Trophoblast cell (in vitro differentiated cells and primary cell): Measurements from ENCODE around the gene UBQLN1.
A peak's percentile ranks its signal among the peaks of the same experiment; 100 is the strongest.

Source experiments
- DNase-seq, 2 donors: peaks; one replicate each; pipeline ENCODE4 v3.0.0-alpha.2; 2016
- H2AFZ ChIP-seq: 2 replicates; pipeline ENCODE4 v1.6.1; 2013; ENCODE audit warnings: low read length, moderate library complexity, mild to moderate bottlenecking; ENCODE audit not compliant: insufficient read depth, poor library complexity
- H2AK5ac ChIP-seq: 2 replicates; pipeline ENCODE4 v1.6.1; 2013; ENCODE audit warnings: mild to moderate bottlenecking, low read length
- H2BK120ac ChIP-seq: 2 replicates; pipeline ENCODE4 v1.6.1; 2013; ENCODE audit warnings: low read length, mild to moderate bottlenecking, moderate library complexity; ENCODE audit not compliant: insufficient read depth, poor library complexity
- H2BK12ac ChIP-seq: 2 replicates; pipeline ENCODE4 v1.6.1; 2013; ENCODE audit warnings: mild to moderate bottlenecking, low read length, moderate library complexity
- H2BK5ac ChIP-seq: 2 replicates; pipeline ENCODE4 v1.6.1; 2013; ENCODE audit warnings: low read length, low read depth, moderate library complexity, mild to moderate bottlenecking; ENCODE audit not compliant: poor library complexity
- H3K14ac ChIP-seq: 2 replicates; pipeline ENCODE4 v1.6.1; 2013; ENCODE audit warnings: mild to moderate bottlenecking, low read length
- H3K18ac ChIP-seq: 2 replicates; pipeline ENCODE4 v1.6.1; 2013; ENCODE audit warnings: mild to moderate bottlenecking, low read length
- H3K23ac ChIP-seq: 2 replicates; pipeline ENCODE4 v1.6.1; 2013; ENCODE audit warnings: low read length
- H3K27ac ChIP-seq: 2 replicates; pipeline ENCODE4 v1.5.1; 2013; ENCODE audit warnings: low read depth, mild to moderate bottlenecking, inconsistent platforms, low read length, moderate library complexity
- H3K27me3 ChIP-seq: 2 replicates; pipeline ENCODE4 v1.6.1; 2013; ENCODE audit warnings: inconsistent platforms, mild to moderate bottlenecking, low read length, moderate library complexity; ENCODE audit not compliant: insufficient read depth
- H3K36me3 ChIP-seq, 2 experiments: 1 replicate in 1 of 2; 2 replicates in 1 of 2; pipeline ENCODE4 v1.6.1; 2013; ENCODE audit warnings: low read length in 2 of 2, mild to moderate bottlenecking in 2 of 2, moderate library complexity in 1 of 2; ENCODE audit not compliant: insufficient read depth in 2 of 2, control insufficient read depth in 1 of 2
- H3K4ac ChIP-seq: 2 replicates; pipeline ENCODE4 v1.6.1; 2013; ENCODE audit warnings: low read depth, mild to moderate bottlenecking, low read length, moderate library complexity
- H3K4me1 ChIP-seq, 2 experiments: 1 replicate in 1 of 2; 2 replicates in 1 of 2; pipeline ENCODE4 v1.6.1; 2013; ENCODE audit warnings: low read length in 2 of 2, mild to moderate bottlenecking in 2 of 2, moderate library complexity in 1 of 2; ENCODE audit not compliant: insufficient read depth in 2 of 2, control insufficient read depth in 1 of 2
- H3K4me2 ChIP-seq: 2 replicates; pipeline ENCODE4 v1.6.1; 2013; ENCODE audit warnings: inconsistent platforms, mild to moderate bottlenecking, low read length, moderate library complexity
- H3K4me3 ChIP-seq: 2 replicates; pipeline ENCODE4 v1.5.1; 2013; ENCODE audit warnings: mild to moderate bottlenecking, low read depth, low read length, inconsistent platforms
- H3K79me1 ChIP-seq: one replicate; pipeline ENCODE4 v1.6.1; 2013; ENCODE audit warnings: low read length
- H3K79me2 ChIP-seq: 2 replicates; pipeline ENCODE4 v1.6.1; 2013; ENCODE audit warnings: low read length, mild to moderate bottlenecking; ENCODE audit not compliant: control insufficient read depth, insufficient read depth, poor library complexity
- H3K9ac ChIP-seq: 2 replicates; pipeline ENCODE4 v1.6.1; 2013; ENCODE audit warnings: mild to moderate bottlenecking, low read length
- H3K9me3 ChIP-seq: 2 replicates; pipeline ENCODE4 v1.6.1; 2013; ENCODE audit warnings: low read depth, mild to moderate bottlenecking, control low read depth, inconsistent platforms, low read length; ENCODE audit not compliant: insufficient read depth
- H4K12ac ChIP-seq: 2 replicates; pipeline ENCODE4 v1.6.1; 2013; ENCODE audit warnings: low read depth, mild to moderate bottlenecking, low read length, moderate library complexity
- H4K8ac ChIP-seq: 2 replicates; pipeline ENCODE4 v1.6.1; 2013; ENCODE audit warnings: low read depth, mild to moderate bottlenecking, low read length, moderate library complexity
- H4K91ac ChIP-seq: one replicate; pipeline ENCODE4 v1.6.1; 2013; ENCODE audit warnings: low read depth, mild to moderate bottlenecking, low read length, moderate library complexity
- WGBS: extraction: QIAGEN DNeasy Blood & Tissue Kit; methylation state at CpG from one replicate; pipeline ENCODE4 v1.1.7; 2013; ENCODE audit warnings: missing lambda C conversion rate; ENCODE audit not compliant: insufficient read length, insufficient coverage; ENCODE audit errors: extremely low coverage; 5-methylcytosine and 5-hydroxymethylcytosine counted together

The UBQLN1 gene

GRCh38 chr9:83649515-83649914 lies 58.2 kb downstream of the UBQLN1 start:
- H4K91ac ChIP-seq = no peak overlapping the region
- H2BK12ac ChIP-seq = no peak overlapping the region
- H3K9ac ChIP-seq = no peak overlapping the region
- WGBS = no CpG with 5 or more reads among the region's 4 CpGs
- H2AK5ac ChIP-seq = no peak overlapping the region
- H3K79me2 ChIP-seq = no peaks in the 10 kb centered on the region
- H3K4me2 ChIP-seq = no peak overlapping the region
- H2BK5ac ChIP-seq = no peak overlapping the region
- no peak overlapping the region for H3K4ac ChIP-seq
- H3K4me1 ChIP-seq = no peaks in the 10 kb centered on the region
- H3K23ac ChIP-seq = no peak overlapping the region
- no peak overlapping the region for H4K12ac ChIP-seq
- H3K9me3 ChIP-seq = no peaks in the 10 kb centered on the region
- no peak overlapping the region for H3K18ac ChIP-seq
- no peak overlapping the region for H2BK120ac ChIP-seq
- H3K14ac ChIP-seq = no peak overlapping the region
- DNase-seq = no peak
- H2AFZ ChIP-seq = no peak overlapping the region
- no peak overlapping the region for H4K8ac ChIP-seq
- H3K4me3 ChIP-seq = no peak overlapping the region
- no peaks in the 10 kb centered on the region for H3K27me3 ChIP-seq
- H3K36me3 ChIP-seq = peaks cover 17 to 29% of the 10 kb centered on the region in 2 experiments
- no peaks in the 10 kb centered on the region for H3K79me1 ChIP-seq
- no peak overlapping the region for H3K27ac ChIP-seq

GRCh38 chr9:83649080-83649479 lies 58.7 kb downstream of the UBQLN1 start:
- H3K18ac ChIP-seq = no peak overlapping the region

GRCh38 chr9:83646500-83647239 lies 61.1 kb downstream of the UBQLN1 start:
- no peaks in the 10 kb centered on the region for H3K27me3 ChIP-seq

More at GRCh38 chr9:83649080-83649479, 58.7 kb downstream of the UBQLN1 start:
- no peak overlapping the region for H3K14ac ChIP-seq
- H2BK12ac ChIP-seq = no peak overlapping the region
- DNase-seq = peak; percentile 46 to 84
- H3K4ac ChIP-seq = no peak overlapping the region
- no peak overlapping the region for H3K9ac ChIP-seq
- no peak overlapping the region for H4K91ac ChIP-seq
- H2BK5ac ChIP-seq = no peak overlapping the region
- no peaks in the 10 kb centered on the region for H3K79me1 ChIP-seq
- no peak overlapping the region for H2BK120ac ChIP-seq
- no peak overlapping the region for H3K4me2 ChIP-seq
- H4K12ac ChIP-seq = no peak overlapping the region
- H3K23ac ChIP-seq = no peak overlapping the region
- no CpG with 5 or more reads among the region's 8 CpGs for WGBS
- no peaks in the 10 kb centered on the region for H3K9me3 ChIP-seq
- H2AFZ ChIP-seq = no peak overlapping the region
- H3K36me3 ChIP-seq = peaks cover 17 to 29% of the 10 kb centered on the region in 2 experiments
- H4K8ac ChIP-seq = no peak overlapping the region
- H3K4me1 ChIP-seq = no peaks in the 10 kb centered on the region
- no peak overlapping the region for H3K27ac ChIP-seq
- H2AK5ac ChIP-seq = no peak overlapping the region
- no peak overlapping the region for H3K4me3 ChIP-seq
- no peaks in the 10 kb centered on the region for H3K79me2 ChIP-seq
- no peaks in the 10 kb centered on the region for H3K27me3 ChIP-seq

GRCh38 chr9:83642793-83643192 lies 65.0 kb downstream of the UBQLN1 start:
- no peak overlapping the region for H2AFZ ChIP-seq
- no peaks in the 10 kb centered on the region for H3K79me1 ChIP-seq
- H3K18ac ChIP-seq = no peak overlapping the region
- no peak overlapping the region for H3K4me2 ChIP-seq
- no peak overlapping the region for H3K27ac ChIP-seq
- H4K12ac ChIP-seq = no peak overlapping the region
- H3K14ac ChIP-seq = no peak overlapping the region
- no peak overlapping the region for H2BK5ac ChIP-seq
- no CpG with 5 or more reads among the region's 4 CpGs for WGBS
- no peaks in the 10 kb centered on the region for H3K79me2 ChIP-seq
- no peak overlapping the region for H3K4me3 ChIP-seq
- H2AK5ac ChIP-seq = no peak overlapping the region
- H3K36me3 ChIP-seq = peaks cover 15 to 22% of the 10 kb centered on the region in 2 experiments
- no peak for DNase-seq
- no peak overlapping the region for H3K4ac ChIP-seq
- no peak overlapping the region for H2BK12ac ChIP-seq
- no peak overlapping the region for H4K8ac ChIP-seq
- H3K4me1 ChIP-seq = no peaks in the 10 kb centered on the region
- no peaks in the 10 kb centered on the region for H3K27me3 ChIP-seq
- H3K9ac ChIP-seq = no peak overlapping the region
- no peaks in the 10 kb centered on the region for H3K9me3 ChIP-seq
- no peak overlapping the region for H2BK120ac ChIP-seq
- no peak overlapping the region for H4K91ac ChIP-seq
- no peak overlapping the region for H3K23ac ChIP-seq

More at GRCh38 chr9:83646500-83647239, 61.1 kb downstream of the UBQLN1 start:
- H2BK120ac ChIP-seq = no peak overlapping the region
- H3K4me2 ChIP-seq = no peak overlapping the region
- H4K91ac ChIP-seq = no peak overlapping the region
- H2AK5ac ChIP-seq = no peak overlapping the region
- no peaks in the 10 kb centered on the region for H3K9me3 ChIP-seq
- no peak overlapping the region for H3K4ac ChIP-seq
- no peak overlapping the region for H3K27ac ChIP-seq
- no peak overlapping the region for H3K23ac ChIP-seq
- H4K8ac ChIP-seq = no peak overlapping the region
- no peak overlapping the region for H4K12ac ChIP-seq
- no peak overlapping the region for H2BK12ac ChIP-seq
- H3K18ac ChIP-seq = no peak overlapping the region
- H3K79me2 ChIP-seq = no peaks in the 10 kb centered on the region
- no peak overlapping the region for H3K14ac ChIP-seq
- H3K79me1 ChIP-seq = no peaks in the 10 kb centered on the region
- DNase-seq = no peak
- H3K36me3 ChIP-seq = peaks cover 21 to 30% of the 10 kb centered on the region in 2 experiments
- WGBS = no CpG with 5 or more reads among the region's 8 CpGs
- no peak overlapping the region for H3K9ac ChIP-seq
- no peak overlapping the region for H2AFZ ChIP-seq
- H3K4me1 ChIP-seq = no peaks in the 10 kb centered on the region
- no peak overlapping the region for H2BK5ac ChIP-seq
- no peak overlapping the region for H3K4me3 ChIP-seq
